HG02763 (cell line): ENCODE data around the gene FAM135A.
"Not testable (repeated sequence)": the region's sequence is repeated elsewhere in the genome, so short reads cannot be mapped to it uniquely, and the experiment has no call there.

Experiments
- ATAC-seq: cut with Tn5 transposase; IDR thresholded peaks from one replicate; pipeline ENCODE4 v1.9.1; 2021; ENCODE audit warnings: mild to moderate bottlenecking, moderate library complexity; ENCODE audit not compliant: unreplicated experiment

FAM135A gene

GRCh38 chr6:70456735-70457134, 43.4 kb downstream of the FAM135A start:
- no peak for ATAC-seq

DNA sequence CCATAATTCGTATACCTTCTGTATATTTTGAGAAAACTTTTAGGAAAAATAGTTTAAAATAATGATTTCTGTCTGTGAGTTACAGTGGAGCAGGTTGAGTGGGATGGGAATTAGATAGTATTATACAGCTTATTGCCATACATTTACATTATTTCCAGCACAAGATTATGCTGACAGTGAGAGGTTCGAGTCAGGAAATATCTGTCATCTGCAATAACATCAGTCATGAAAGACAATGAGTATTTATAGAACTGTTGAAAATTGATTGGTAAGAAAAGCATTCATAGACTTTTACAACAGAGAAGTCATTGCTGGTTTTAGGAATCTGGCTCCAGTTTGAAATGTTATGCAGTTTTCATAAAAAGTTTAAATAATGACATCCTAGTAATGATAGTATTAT, 45.9 kb downstream of the FAM135A start:
- ATAC-seq = no peak

DNA sequence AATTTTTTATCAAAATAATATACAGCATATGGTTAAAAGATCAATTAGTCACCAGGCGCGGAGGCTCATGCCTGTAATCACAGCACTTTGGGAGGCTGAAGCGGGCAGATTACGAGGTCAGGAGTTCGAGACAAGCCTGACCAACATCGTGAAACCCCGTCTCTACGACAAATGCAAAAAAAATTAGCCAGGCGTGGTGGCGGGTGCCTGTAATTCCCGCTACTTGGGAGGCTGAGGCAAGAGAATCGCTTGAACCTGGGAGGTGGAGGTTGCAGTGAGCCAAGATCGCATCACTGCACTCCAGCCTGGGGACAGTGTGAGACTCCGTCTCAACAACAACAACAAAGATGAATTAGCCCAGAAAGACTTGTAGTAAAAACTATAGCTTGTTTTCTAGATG, 46.4 kb downstream of the FAM135A start:
- not testable (repeated sequence) for ATAC-seq

DNA sequence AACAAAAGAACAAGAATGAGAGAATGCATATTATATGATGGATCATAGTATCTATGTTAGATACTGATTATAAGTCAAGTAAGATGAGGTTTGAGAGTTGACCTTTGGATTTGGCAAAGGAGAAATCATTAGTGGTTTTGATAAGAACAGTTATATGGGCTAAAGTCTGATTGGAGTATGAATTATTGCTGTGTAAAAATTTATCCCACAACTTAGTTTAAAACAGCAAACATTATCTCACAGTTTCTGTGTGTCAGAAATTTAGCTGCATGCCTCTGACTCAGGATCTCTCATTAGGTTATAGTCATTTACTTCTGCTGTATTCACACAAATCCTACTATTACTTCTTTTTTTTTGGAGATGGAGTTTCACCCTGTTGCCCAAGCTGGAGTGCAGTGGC, 56.7 kb downstream of the FAM135A start:
- no peak for ATAC-seq

DNA sequence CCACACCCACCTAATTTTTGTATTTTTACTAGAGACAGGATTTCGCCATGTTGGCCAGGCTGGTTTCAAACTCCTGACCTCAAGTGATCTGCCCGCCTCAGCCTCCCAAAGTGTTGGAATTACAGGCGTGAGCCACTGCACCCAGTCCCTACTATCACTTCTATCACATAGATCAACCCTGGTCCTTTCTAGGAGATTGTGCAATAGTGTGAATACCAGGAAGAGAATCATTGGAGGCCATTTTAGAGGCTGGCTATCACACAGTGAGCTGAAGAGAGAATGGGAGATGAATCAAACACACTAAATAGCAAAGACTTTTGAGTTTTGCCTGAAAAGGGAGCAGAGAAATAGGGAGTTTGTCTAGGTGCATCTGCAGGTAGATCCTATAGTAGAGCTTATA, 57.2 kb downstream of the FAM135A start:
- ATAC-seq = not testable (repeated sequence)

- no peak for ATAC-seq
Measured at GRCh38 chr6:70474751-70475150, 61.4 kb downstream of the FAM135A start.

- no peak for ATAC-seq
Measured at GRCh38 chr6:70479236-70479635, 65.9 kb downstream of the FAM135A start.

- not testable (repeated sequence) for ATAC-seq
Measured at GRCh38 chr6:70486638-70487037, 73.3 kb downstream of the FAM135A start.

- ATAC-seq = no peak
Measured at GRCh38 chr6:70489364-70489763, 76.1 kb downstream of the FAM135A start.

DNA sequence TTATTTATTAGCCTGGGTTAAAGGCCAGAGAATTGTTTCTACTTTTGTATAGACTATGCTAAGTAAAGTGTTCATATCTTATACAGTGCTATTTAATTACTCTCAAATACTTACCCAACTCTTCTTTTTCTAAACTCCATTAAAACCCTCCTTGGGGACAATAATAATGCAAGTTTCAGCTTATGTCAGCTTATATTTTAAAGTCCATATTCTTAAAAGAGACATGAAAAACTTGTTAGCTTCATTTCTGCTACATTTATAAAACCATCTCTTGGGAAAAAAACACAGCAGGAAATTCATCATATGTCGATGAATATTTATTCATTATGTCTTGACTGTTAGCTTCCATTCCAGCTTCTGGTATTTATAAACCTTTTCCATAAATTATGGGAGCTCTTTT, 81.5 kb downstream of the FAM135A start:
- no peak for ATAC-seq

- not testable (repeated sequence) for ATAC-seq
Measured at GRCh38 chr6:70495790-70496189, 82.5 kb downstream of the FAM135A start.

DNA sequence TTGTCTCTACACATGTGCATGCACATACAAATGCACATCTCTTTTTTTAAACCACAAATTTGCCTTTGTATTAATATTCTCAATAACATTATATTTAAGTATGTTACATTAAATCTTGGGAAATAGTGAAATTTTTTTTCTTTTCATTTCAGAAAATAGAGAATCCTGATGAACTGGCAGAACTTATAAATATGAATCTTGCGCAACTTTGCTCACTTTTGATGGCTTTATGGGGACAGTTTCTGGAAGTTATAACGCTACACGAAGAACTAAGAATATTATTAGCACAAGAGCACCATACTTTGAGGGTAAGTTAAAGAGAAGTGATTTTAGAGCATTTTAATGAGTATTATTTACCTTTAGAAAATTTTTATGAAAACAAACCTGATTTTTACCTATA, 89.2 kb downstream of the FAM135A start:
- ATAC-seq = no peak

- no peak for ATAC-seq
Measured at GRCh38 chr6:70503813-70504465, 90.6 kb downstream of the FAM135A start.

DNA sequence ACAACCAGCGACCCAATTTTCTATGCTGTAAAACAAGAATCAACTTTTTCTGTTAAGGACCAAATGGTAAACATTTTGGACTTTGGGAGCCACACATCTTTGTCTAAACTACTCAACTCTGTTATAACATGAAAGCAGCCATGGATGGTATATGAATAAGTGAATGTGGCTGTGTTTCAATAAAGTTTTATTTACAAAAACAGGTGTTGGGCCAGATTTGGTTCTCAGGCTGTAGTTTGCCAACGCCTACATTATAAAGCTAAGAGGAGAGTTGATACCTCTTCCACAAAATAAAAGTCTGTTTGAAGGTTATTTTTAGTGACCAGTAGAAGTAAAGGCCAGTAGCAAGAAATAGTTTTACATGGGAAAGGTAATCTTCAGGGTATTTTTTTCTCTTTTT, 93.0 kb downstream of the FAM135A start:
- no peak for ATAC-seq

DNA sequence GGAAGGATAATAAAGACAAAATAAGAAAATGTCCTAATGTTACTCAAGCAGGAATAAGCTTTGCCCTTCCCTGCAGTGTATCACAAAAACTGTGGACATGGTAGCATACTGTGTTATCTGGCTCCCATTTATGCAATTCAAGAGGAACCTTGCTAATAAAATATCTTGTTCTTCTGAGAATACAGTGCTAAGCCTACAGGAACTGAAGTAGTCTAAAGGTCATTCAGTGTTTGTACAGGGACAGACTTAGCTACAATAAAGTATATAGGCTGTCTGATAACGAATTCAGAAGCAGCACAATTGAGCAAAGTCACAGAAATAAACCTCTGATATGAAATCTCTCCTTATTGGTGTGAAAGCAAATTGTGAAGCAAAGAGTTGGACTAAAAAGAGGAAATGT, 93.9 kb downstream of the FAM135A start:
- no peak for ATAC-seq

- ATAC-seq = no peak
Measured at GRCh38 chr6:70508953-70509352, 95.6 kb downstream of the FAM135A start.

DNA sequence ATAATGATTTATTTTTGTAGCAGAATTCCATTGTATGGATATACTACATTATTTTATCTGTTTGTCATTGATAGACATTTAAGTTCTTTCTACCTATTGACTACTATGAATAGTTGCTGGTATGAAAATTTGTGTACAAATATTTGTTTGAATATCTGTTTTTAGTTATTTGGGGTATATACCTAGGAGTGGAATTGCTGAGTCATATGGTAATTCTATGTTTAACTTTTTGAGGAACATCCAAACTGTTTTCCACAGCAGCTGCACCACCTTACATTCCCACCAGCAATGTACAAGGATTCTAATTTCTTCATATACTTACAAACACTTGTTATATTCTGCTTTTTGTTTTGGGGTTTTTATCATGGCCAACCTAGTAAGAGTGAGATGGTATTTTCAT, 97.3 kb downstream of the FAM135A start:
- no peak for ATAC-seq

DNA sequence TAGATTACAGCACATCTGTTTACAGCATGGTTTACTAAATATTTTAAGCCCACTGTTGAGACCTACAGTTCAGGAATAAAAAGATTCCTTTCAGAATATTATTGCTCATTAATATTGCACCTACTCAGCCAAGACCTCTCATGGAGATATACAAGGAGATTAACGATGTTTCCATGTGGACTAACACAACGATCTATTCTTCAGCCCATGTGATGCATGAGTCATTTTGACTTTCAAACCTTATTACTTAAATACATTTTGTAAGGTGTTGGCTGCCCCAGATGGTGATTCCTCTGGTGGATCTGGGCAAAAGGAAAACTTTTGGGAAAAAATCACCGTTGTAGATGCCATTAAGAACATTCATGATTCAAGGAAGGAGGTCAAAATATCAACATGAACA, 105.4 kb downstream of the FAM135A start:
- ATAC-seq = no peak

DNA sequence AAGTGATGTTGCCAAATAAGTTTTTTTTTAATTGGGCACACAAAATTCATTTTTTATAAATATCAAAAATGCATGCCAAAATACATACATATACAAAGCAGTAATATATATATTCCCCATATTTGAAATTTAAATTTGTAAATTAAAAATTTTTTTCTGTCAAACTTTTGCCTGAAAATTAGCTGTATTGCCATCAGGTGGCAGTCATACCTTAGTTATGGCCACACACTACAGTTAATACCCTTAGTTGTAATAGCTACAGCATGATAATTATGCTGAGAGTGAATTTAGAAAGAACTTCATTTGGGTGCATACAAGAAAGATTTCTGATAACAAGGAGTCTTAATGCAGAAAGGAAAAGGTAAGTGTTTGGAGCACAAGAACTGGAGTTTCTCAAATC, 107.3 kb downstream of the FAM135A start:
- ATAC-seq = no peak

GRCh38 chr6:70524721-70525286, 111.5 kb downstream of the FAM135A start:
- no peak for ATAC-seq

DNA sequence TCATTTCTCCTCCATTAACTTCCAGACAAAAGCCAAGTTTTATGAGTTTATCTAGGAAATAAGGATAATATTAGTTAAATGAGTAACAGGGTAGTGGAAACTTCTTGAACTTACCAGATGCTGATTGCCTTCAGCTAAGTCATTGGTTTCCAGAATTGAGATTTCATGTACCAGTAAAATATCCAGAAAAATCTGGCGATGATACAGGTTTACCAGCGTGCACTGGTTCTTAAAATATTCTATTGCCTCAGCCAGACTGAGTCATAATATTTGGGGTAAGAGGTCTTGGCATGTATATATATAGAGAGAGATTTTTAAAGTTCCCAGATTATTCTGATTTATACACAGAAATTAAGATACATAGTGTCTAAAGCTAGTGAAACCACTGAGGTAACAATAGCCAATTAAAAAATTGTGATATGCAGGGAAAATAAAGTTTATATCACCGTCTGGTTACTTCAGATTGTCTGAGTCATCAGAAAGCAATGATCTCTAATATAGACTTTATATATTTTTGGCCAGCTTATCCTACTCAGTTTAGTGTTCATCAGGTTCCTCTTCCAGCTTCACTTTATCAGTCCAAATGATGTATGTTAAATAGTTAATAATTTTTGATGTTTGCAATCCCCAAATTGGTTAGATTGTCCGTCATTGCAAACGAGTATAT, 113.9 kb downstream of the FAM135A start:
- ATAC-seq = no peak

- no peak for ATAC-seq
Measured at GRCh38 chr6:70530023-70530422, 116.7 kb downstream of the FAM135A start.
